Fibroblast of lung (primary cell): Measurements from ENCODE around the gene CEP70. TPM values are rescaled to one million over a fixed set of nuclear protein-coding genes. Genes with fewer than 3 reads are reported as not detected.

Experiments
- DNase-seq, 2 donors: peaks; one replicate each; pipeline versions ENCODE4 v3.0.0 to v3.0.0-alpha.2; 2010; ENCODE audit warnings: low read depth in 2 of 2
- H2AFZ ChIP-seq: 2 replicates; pipeline ENCODE4 v1.5.1; 2012; ENCODE audit warnings: low read length, control low read depth, inconsistent platforms
- H3K27ac ChIP-seq: 2 replicates; pipeline ENCODE4 v1.5.1; 2011; ENCODE audit warnings: low read length, control low read depth; ENCODE audit not compliant: insufficient read depth
- H3K27me3 ChIP-seq: 2 replicates; pipeline ENCODE4 v1.5.1; 2011; ENCODE audit warnings: mild to moderate bottlenecking, low read length; ENCODE audit not compliant: control insufficient read depth, insufficient read depth
- H3K36me3 ChIP-seq: 2 replicates; pipeline ENCODE4 v1.5.1; 2011; ENCODE audit warnings: low read length; ENCODE audit not compliant: control insufficient read depth, insufficient read depth
- H3K4me1 ChIP-seq: 2 replicates; pipeline ENCODE4 v1.5.1; 2011; ENCODE audit warnings: low read length; ENCODE audit not compliant: control insufficient read depth, insufficient read depth; ENCODE audit errors: extremely low read depth
- H3K4me2 ChIP-seq: 2 replicates; pipeline ENCODE4 v1.5.1; 2011; ENCODE audit warnings: low read length, control low read depth; ENCODE audit not compliant: insufficient read depth; ENCODE audit errors: extremely low read depth
- H3K4me3 ChIP-seq, 4 experiments: fragments of 200-600 bp in 1 of 4; sonication (generic) in 1 of 4; replicated peaks in 1 of 4; 2 replicates each; pipeline ENCODE4 v1.5.1; 2011 to 2016; ENCODE audit warnings: low read length in 4 of 4, low read depth in 3 of 4, mild to moderate bottlenecking in 3 of 4, control low read depth in 2 of 4, inconsistent platforms in 1 of 4, mixed read lengths in 1 of 4; ENCODE audit not compliant: insufficient read depth in 1 of 4; ENCODE audit errors: control extremely low read depth in 1 of 4
- H3K79me2 ChIP-seq: 2 replicates; pipeline ENCODE4 v1.5.1; 2012; ENCODE audit warnings: mild to moderate bottlenecking, low read length, inconsistent platforms; ENCODE audit not compliant: control insufficient read depth, insufficient read depth
- H3K9ac ChIP-seq: 2 replicates; pipeline ENCODE4 v1.5.1; 2011; ENCODE audit warnings: mild to moderate bottlenecking, low read length, control low read depth; ENCODE audit not compliant: insufficient read depth
- H3K9me3 ChIP-seq: 2 replicates; pipeline ENCODE4 v1.5.1; 2012; ENCODE audit warnings: low read depth, low read length; ENCODE audit not compliant: control insufficient read depth, insufficient read depth
- H4K20me1 ChIP-seq: 2 replicates; pipeline ENCODE4 v1.5.1; 2011; ENCODE audit warnings: low read length; ENCODE audit not compliant: control insufficient read depth, insufficient read depth; ENCODE audit errors: extremely low read depth
- EZH2 ChIP-seq: IDR thresholded peaks from 2 replicates; pipeline ENCODE4 v1.5.1; 2012; ENCODE audit warnings: low read length, control low read depth, mild to moderate bottlenecking; ENCODE audit errors: missing control alignments
- polyA plus RNA-seq, 2 donors: library from polyadenylated mRNA; depleted of rRNA in 1 of 2; stranded (reverse) in 1 of 2; unstranded in 1 of 2; fragments of >200 nt; gene quantifications; 2 replicates each; pipeline ENCODE4 v1.2.1, GENCODE V29; 2011 to 2012; ENCODE audit warnings: missing spikeins in 1 of 2
- total RNA-seq: library from RNA; depleted of rRNA; stranded (reverse); fragments of >200 nt; gene quantifications from 2 replicates; pipeline ENCODE4 v1.2.1, GENCODE V29; 2014
- TF ChIP-seq, protein P1 (sequence below), 2 donors: IDR thresholded peaks in 1 of 2; conservative IDR thresholded peaks in 1 of 2; 1 replicate in 1 of 2; 2 replicates in 1 of 2; pipeline ENCODE4 v1.5.1; 2011 to 2012; ENCODE audit warnings: low read length in 2 of 2, control low read depth in 1 of 2, inconsistent platforms in 1 of 2, low read depth in 1 of 2, mild to moderate bottlenecking in 1 of 2

Gene CEP70
- total and polyA plus RNA-seq, 2 donors (not counting 1 experiment from before 2014, with no cell fraction given), result 11.0 to 47.9 TPM

DNA sequence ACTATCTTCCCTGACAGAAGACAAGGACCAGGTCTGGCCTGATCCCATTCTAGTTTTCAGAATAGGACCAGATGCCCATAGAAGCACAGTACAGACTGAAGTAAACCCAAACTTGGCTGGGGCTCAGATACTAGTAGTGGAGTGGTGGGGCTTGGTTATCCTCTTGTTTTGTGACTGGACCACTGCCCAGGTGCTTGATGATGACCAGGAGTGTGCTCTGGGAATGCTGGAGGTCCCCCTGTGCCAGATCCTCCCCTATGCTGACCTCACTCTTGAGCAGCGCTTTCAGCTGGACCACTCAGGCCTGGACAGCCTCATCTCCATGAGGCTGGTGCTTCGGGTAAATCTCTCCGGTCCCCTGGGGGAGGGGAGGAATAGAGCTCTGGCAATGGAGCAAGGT, 123.4 kb downstream of the CEP70 start:
- H3K9ac ChIP-seq, result no peak overlapping the region
- DNase-seq, result no peak
- no peaks in the 10 kb centered on the region for H3K79me2 ChIP-seq
- H3K4me3 ChIP-seq, result no peak overlapping the region
- TF ChIP-seq, protein P1, sequence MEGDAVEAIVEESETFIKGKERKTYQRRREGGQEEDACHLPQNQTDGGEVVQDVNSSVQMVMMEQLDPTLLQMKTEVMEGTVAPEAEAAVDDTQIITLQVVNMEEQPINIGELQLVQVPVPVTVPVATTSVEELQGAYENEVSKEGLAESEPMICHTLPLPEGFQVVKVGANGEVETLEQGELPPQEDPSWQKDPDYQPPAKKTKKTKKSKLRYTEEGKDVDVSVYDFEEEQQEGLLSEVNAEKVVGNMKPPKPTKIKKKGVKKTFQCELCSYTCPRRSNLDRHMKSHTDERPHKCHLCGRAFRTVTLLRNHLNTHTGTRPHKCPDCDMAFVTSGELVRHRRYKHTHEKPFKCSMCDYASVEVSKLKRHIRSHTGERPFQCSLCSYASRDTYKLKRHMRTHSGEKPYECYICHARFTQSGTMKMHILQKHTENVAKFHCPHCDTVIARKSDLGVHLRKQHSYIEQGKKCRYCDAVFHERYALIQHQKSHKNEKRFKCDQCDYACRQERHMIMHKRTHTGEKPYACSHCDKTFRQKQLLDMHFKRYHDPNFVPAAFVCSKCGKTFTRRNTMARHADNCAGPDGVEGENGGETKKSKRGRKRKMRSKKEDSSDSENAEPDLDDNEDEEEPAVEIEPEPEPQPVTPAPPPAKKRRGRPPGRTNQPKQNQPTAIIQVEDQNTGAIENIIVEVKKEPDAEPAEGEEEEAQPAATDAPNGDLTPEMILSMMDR (conservative IDR thresholded peaks at IDR 0.05 in 1 of 2, IDR thresholded peaks at IDR 0.05 in 1 of 2; ENCODE audit: low read depth in 1 of 2, low read length in 2 of 2), result no peak
- TF ChIP-seq EZH2, result no peak
- no peak overlapping the region for H3K27ac ChIP-seq
- H4K20me1 ChIP-seq, result no peaks in the 10 kb centered on the region
- H2AFZ ChIP-seq, result no peak overlapping the region
- H3K9me3 ChIP-seq, result no peaks in the 10 kb centered on the region
- no peaks in the 10 kb centered on the region for H3K36me3 ChIP-seq
- no peaks in the 10 kb centered on the region for H3K4me1 ChIP-seq
- H3K27me3 ChIP-seq, result no peaks in the 10 kb centered on the region
- H3K4me2 ChIP-seq, result no peak overlapping the region

DNA sequence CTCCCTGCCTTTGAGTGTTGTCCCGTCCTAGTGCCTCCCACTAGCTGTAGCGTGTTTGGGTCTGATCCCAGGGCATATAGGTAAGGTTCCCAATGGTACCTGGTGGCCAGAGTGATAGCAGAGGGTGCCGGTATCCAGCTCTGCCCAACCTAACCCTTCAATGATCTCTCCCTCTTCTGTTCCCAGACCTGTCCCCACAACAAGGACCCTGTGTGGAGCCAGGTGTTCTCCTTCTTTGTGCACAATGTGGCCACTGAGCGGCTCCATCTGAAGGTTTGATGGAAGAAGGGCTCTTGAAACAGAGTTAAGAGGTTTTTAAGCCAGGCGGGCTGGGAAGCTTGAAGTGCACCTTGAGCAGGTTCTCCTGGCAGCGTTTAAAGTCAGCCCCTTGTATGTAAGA, 124.2 kb downstream of the CEP70 start:
- H4K20me1 ChIP-seq, result no peaks in the 10 kb centered on the region
- no peaks in the 10 kb centered on the region for H3K36me3 ChIP-seq
- no peak overlapping the region for H3K27ac ChIP-seq
- no peaks in the 10 kb centered on the region for H3K27me3 ChIP-seq
- no peaks in the 10 kb centered on the region for H3K9me3 ChIP-seq
- DNase-seq, result no peak
- H3K9ac ChIP-seq, result no peak overlapping the region
- no peaks in the 10 kb centered on the region for H3K79me2 ChIP-seq
- H2AFZ ChIP-seq, result no peak overlapping the region
- no peak overlapping the region for H3K4me3 ChIP-seq
- TF ChIP-seq, protein P1 (conservative IDR thresholded peaks at IDR 0.05 in 1 of 2, IDR thresholded peaks at IDR 0.05 in 1 of 2; ENCODE audit: low read depth in 1 of 2, low read length in 2 of 2), result no peak
- TF ChIP-seq EZH2, result no peak
- H3K4me2 ChIP-seq, result no peak overlapping the region
- H3K4me1 ChIP-seq, result no peaks in the 10 kb centered on the region

DNA sequence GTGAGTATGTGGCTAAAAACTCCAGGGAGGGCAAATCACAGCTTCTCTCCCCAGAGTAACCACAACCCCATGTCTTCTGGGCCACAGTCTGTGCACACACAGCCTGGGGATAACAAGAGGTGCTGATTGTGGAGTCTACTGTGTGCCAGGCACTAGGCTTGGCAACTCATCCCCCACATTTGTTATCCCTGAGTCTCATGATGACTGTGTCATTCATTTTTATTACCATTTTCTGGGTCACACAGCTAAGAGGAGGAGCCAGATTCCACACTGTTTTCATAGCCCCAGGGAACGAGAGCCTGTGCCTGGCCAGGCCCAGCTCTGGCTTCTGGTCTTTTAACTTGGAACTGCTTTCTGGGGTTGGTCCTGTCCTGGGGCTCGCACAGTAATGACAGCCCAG, 125.2 kb downstream of the CEP70 start:
- Histone ChIP-seq H3K27me3 (no peaks in the 10 kb centered on the region), H3K4me3 (no peak overlapping the region), H3K27ac (no peak overlapping the region), H3K9me3 (no peaks in the 10 kb centered on the region), H3K9ac (no peak overlapping the region), H3K4me2 (no peak overlapping the region), H4K20me1 (no peaks in the 10 kb centered on the region), H3K4me1 (no peaks in the 10 kb centered on the region), H3K36me3 (no peaks in the 10 kb centered on the region), H2AFZ (no peak overlapping the region), H3K79me2 (no peaks in the 10 kb centered on the region)
- TF ChIP-seq, protein P1 (conservative IDR thresholded peaks at IDR 0.05 in 1 of 2, IDR thresholded peaks at IDR 0.05 in 1 of 2; ENCODE audit: low read depth in 1 of 2, low read length in 2 of 2), result no peak
- no peak for TF ChIP-seq EZH2
- no peak for DNase-seq
